ENCODE measurements around the gene TNIP2.
"Not testable (repeated sequence)": the region's sequence is repeated elsewhere in the genome, so short reads cannot be mapped to it uniquely, and the experiment has no call there.

The TNIP2 gene

GRCh38 chr4:2768124-2768523 lies 12.0 kb upstream of the TNIP2 start:
- DNase-seq (ENCODE audit: extremely low read depth in 1 of 2, low read depth in 1 of 2): no peak

- DNase-seq (ENCODE audit: extremely low read depth in 1 of 2, low read depth in 1 of 2): no peak
Measured at GRCh38 chr4:2767705-2768074, 11.6 kb upstream of the TNIP2 start.

- DNase-seq (ENCODE audit: extremely low read depth in 1 of 2, low read depth in 1 of 2): no peak
Measured at GRCh38 chr4:2767046-2767704, 11.0 kb upstream of the TNIP2 start.

GRCh38 chr4:2765832-2766526 lies 9.8 kb upstream of the TNIP2 start:
- no peak for DNase-seq (ENCODE audit: extremely low read depth in 1 of 2, low read depth in 1 of 2)

GRCh38 chr4:2763511-2763967 lies 7.4 kb upstream of the TNIP2 start:
- no peak for DNase-seq (ENCODE audit: extremely low read depth in 1 of 2, low read depth in 1 of 2)

- DNase-seq (ENCODE audit: extremely low read depth in 1 of 2, low read depth in 1 of 2): not testable (repeated sequence)
Measured at GRCh38 chr4:2762486-2763370, 6.6 kb upstream of the TNIP2 start.

- no peak for DNase-seq (ENCODE audit: extremely low read depth in 1 of 2, low read depth in 1 of 2)
Measured at GRCh38 chr4:2762048-2762447, 5.9 kb upstream of the TNIP2 start.

- DNase-seq (ENCODE audit: extremely low read depth in 1 of 2, low read depth in 1 of 2): no peak
Measured at GRCh38 chr4:2761035-2761923, 5.1 kb upstream of the TNIP2 start.

GRCh38 chr4:2757426-2757825 lies 1.3 kb upstream of the TNIP2 start:
- DNase-seq (ENCODE audit: extremely low read depth in 1 of 2, low read depth in 1 of 2): no peak

GRCh38 chr4:2756691-2757350 lies 685 bp upstream of the TNIP2 start:
- DNase-seq (ENCODE audit: extremely low read depth in 1 of 2, low read depth in 1 of 2): no peak

GRCh38 chr4:2754848-2755819 lies 1.0 kb downstream of the TNIP2 start:
- DNase-seq (ENCODE audit: extremely low read depth in 1 of 2, low read depth in 1 of 2): no peak

- DNase-seq (ENCODE audit: extremely low read depth in 1 of 2, low read depth in 1 of 2): no peak
Measured at GRCh38 chr4:2753436-2753835, 2.7 kb downstream of the TNIP2 start.

- DNase-seq (ENCODE audit: extremely low read depth in 1 of 2, low read depth in 1 of 2): no peak
Measured at GRCh38 chr4:2750719-2751605, 5.2 kb downstream of the TNIP2 start.

- no peak for DNase-seq (ENCODE audit: extremely low read depth in 1 of 2, low read depth in 1 of 2)
Measured at GRCh38 chr4:2746891-2747695, 9.0 kb downstream of the TNIP2 start.

- peak; percentile 34 to 67 for DNase-seq (ENCODE audit: extremely low read depth in 1 of 2, low read depth in 1 of 2)
Measured at GRCh38 chr4:2745981-2746806, 9.9 kb downstream of the TNIP2 start.

GRCh38 chr4:2745516-2745915 lies 10.6 kb downstream of the TNIP2 start:
- no peak for DNase-seq (ENCODE audit: extremely low read depth in 1 of 2, low read depth in 1 of 2)

All from activated CD8-positive, alpha-beta memory T cell treated with anti-CD3 and anti-CD28 coated beads for 1 hour (primary cell).